Measurements from ENCODE around the gene SLC2A3.

SLC2A3 gene

DNA sequence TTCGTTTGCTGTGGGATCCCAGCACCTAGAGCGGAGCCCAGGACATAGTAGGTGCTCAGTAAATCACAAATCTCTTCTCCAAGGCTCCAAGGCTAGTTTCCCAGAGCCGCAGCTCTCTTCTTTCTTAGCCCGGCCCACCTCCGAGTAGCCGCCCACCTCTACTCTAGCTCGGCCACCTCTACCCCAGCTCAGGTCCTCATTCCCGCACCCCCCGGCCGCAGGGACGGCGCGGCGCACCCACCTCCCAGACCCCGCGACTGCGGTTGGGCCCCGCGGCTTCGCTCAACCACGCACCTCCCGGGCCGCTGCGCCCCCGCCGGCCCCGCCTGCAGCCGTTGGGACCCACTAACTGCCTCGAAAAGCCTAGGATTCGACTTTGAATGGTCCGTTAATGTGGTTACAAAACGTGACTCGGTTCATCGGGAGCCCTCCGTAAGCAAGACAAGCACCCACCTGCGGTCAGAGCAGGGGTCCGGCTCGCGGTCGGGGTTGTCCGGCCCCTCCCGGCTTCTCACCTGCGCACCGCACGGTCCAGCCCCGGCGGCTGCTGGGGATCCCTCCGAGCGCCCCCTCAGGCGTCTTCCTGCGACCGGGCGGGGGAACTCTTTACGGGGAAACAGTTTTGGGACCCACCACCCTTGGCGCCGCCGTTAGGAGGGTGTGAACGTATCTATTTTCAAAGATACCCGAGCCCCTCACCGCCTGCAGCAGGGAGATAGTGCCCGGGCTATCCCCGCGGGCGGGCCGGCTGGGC, 63.2 kb downstream of the SLC2A3 start, which contains the start of gene SLC2A14:
Gene SLC2A14 (minus strand): TSS at position 350 of the 754 bp plus-strand sequence. CDS start 3,035 bp downstream, outside the sequence.
- H3K4me1 Mint-ChIP-seq: peaks cover 2% of the 10 kb centered on the region
- peaks cover 30% of the 10 kb centered on the region for H3K27me3 Mint-ChIP-seq
- no peak for ATAC-seq
- no peak within 1 kb of the TSS for H3K27ac Mint-ChIP-seq
- DNase-seq: no peak
- H3K36me3 Mint-ChIP-seq (ENCODE audit: low read depth): no peaks in the 10 kb centered on the region
- H3K4me3 Mint-ChIP-seq: no peak within 1 kb of the TSS
- H3K9me3 Mint-ChIP-seq: no peaks in the 10 kb centered on the region

DNA sequence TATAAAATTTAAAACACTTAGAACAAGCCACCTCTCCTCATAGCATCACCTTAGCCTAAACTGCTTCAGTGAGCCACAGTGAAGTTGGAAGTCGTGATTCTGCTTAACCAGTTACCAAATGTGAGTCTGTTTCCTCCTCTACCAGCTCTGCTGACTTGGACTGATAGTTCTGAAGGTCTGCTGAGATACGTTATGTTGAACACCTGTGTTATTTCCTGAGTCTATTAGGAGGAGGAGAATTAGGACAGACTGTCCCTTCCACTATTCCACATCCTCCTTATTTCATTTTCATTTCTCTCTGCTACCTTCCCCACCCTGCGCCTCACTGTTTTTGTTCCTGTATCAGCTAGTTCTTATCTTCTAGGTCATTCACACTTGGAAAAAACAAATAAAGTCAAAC, 65.7 kb downstream of the SLC2A3 start:
- no peak overlapping the region for H3K4me3 Mint-ChIP-seq
- H3K27me3 Mint-ChIP-seq: peaks cover 30% of the 10 kb centered on the region
- H3K27ac Mint-ChIP-seq: no peak overlapping the region
- H3K36me3 Mint-ChIP-seq (ENCODE audit: low read depth): no peaks in the 10 kb centered on the region
- DNase-seq (no peak), ATAC-seq (no peak)
- peaks cover 2% of the 10 kb centered on the region for H3K4me1 Mint-ChIP-seq
- no peaks in the 10 kb centered on the region for H3K9me3 Mint-ChIP-seq
